ENCODE data around the gene PLEKHA1. TPM values are rescaled to one million over a fixed set of nuclear protein-coding genes. Genes with fewer than 3 reads are reported as not detected.

The PLEKHA1 gene
- total RNA-seq, 2 donors from 2014 or later = 14.2 to 26.5 TPM

DNA sequence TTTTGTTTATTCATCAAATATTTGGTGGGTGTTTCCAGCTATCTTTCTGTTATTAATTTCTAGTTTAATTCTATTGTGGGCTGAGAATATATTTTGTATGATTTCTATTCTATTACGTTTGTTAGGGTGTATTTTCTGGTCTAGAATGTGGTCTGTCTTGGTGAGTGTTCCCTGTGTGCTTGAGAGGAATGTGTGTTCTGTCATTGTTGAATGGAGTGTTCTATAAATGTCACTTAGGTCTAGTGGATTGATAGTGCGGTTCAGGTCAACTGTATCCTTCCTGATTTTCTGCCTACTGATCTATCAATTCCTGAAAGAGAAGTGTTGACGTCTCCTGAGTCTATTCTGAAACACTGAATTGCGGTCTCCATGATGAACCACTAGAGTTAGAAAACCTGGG, 95.3 kb downstream of the PLEKHA1 start:
- H3K4me3 ChIP-seq = no peak overlapping the region
- H3K9me3 ChIP-seq = no peaks in the 10 kb centered on the region
- 83 to 94% methylated on average over 4 of the region's 4 CpGs for WGBS, 2 donors
- no peaks in the 10 kb centered on the region for H3K4me1 ChIP-seq
- H3K27ac ChIP-seq = no peak overlapping the region
- no peaks in the 10 kb centered on the region for H3K27me3 ChIP-seq
- ATAC-seq (no peak), DNase-seq (no peak)
- intact Hi-C loops (cut with DNase I) = no loop called here
- TF ChIP-seq POLR2A (IDR thresholded peaks at IDR 0.05) = no peak
- no peaks in the 10 kb centered on the region for H3K36me3 ChIP-seq (replicated peaks in 1 of 2; ENCODE audit: insufficient read depth in 1 of 2, low read depth in 2 of 2)

DNA sequence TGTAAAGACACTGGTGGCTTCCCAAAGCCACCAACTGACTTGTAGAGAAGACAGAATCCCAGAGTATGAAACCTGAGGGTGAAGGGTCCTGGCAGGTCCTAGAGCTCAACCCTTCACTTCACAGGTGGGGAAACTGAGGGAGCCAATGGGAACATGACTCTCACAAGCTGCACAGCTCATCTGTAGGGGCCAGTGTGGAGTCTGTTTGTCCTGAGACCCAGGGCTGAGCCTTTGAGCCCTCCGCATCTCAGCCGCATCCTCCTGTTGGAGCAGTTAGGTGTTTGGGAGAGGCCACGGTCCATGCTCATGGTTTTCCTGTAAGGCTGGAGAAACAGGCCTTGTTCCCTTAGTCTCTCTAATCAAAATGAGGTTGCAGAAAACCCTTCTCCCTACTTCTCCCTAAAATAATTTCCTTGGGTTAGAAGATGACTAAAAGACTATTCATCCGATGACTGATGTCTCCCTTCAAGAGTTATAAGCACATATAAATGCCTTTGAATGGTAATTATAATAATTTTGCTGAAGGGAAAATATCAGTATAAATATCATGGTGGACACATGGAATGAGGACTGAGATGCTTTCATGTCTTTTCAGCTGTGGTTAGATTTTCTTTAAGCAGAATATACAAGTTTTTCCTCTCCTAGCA, 97.1 kb downstream of the PLEKHA1 start:
- ATAC-seq = no peak
- H3K4me1 ChIP-seq = no peaks in the 10 kb centered on the region
- no peak overlapping the region for H3K27ac ChIP-seq

DNA sequence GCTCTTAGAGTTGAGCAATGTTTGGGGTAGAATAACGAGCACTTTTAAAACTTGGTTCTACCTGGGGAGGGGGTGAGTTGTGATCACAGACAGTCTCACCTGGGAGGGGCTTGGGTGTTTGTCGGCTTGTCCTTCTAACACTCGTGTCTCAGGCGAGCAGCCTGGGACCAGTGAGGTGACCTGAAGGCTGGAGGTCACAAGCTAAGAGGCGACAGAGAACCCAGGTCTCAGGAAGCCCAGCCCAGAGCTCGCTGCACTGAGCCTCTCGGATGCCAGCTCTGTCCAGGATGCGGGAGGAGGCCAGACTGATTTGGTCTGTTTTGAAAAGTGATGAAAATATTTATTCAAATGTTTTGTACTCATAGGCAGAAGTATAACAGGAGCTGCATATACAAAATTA, 98.6 kb downstream of the PLEKHA1 start:
- intact Hi-C loops (cut with DNase I) = no loop called here
- Histone ChIP-seq H3K36me3 (replicated peaks in 1 of 2; ENCODE audit: insufficient read depth in 1 of 2, low read depth in 2 of 2) (no peaks in the 10 kb centered on the region), H3K27ac (no peak overlapping the region), H3K27me3 (no peaks in the 10 kb centered on the region), H3K4me3 (no peak overlapping the region), H3K4me1 (no peaks in the 10 kb centered on the region), H3K9me3 (no peaks in the 10 kb centered on the region)
- TF ChIP-seq, protein P1, sequence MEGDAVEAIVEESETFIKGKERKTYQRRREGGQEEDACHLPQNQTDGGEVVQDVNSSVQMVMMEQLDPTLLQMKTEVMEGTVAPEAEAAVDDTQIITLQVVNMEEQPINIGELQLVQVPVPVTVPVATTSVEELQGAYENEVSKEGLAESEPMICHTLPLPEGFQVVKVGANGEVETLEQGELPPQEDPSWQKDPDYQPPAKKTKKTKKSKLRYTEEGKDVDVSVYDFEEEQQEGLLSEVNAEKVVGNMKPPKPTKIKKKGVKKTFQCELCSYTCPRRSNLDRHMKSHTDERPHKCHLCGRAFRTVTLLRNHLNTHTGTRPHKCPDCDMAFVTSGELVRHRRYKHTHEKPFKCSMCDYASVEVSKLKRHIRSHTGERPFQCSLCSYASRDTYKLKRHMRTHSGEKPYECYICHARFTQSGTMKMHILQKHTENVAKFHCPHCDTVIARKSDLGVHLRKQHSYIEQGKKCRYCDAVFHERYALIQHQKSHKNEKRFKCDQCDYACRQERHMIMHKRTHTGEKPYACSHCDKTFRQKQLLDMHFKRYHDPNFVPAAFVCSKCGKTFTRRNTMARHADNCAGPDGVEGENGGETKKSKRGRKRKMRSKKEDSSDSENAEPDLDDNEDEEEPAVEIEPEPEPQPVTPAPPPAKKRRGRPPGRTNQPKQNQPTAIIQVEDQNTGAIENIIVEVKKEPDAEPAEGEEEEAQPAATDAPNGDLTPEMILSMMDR (IDR thresholded peaks at IDR 0.05) = no peak
- no peak for TF ChIP-seq POLR2A (IDR thresholded peaks at IDR 0.05)
- 78 to 88% methylated on average over 8 of the region's 8 CpGs for WGBS, 2 donors
- DNase-seq (no peak), ATAC-seq (no peak)

More for the DNA sequence above, 97.1 kb downstream of the PLEKHA1 start:
- Histone ChIP-seq H3K36me3 (replicated peaks in 1 of 2; ENCODE audit: insufficient read depth in 1 of 2, low read depth in 2 of 2) (no peaks in the 10 kb centered on the region), H3K27me3 (no peaks in the 10 kb centered on the region), H3K4me3 (no peak overlapping the region), H3K9me3 (no peaks in the 10 kb centered on the region)
- WGBS, 2 donors = 96% methylated on average over 1 to 4 of the region's 4 CpGs
- intact Hi-C loops (cut with DNase I) = no loop called here
- TF ChIP-seq, protein P1 (IDR thresholded peaks at IDR 0.05) = no peak
- TF ChIP-seq POLR2A (IDR thresholded peaks at IDR 0.05) = no peak
- no peak for DNase-seq

DNA sequence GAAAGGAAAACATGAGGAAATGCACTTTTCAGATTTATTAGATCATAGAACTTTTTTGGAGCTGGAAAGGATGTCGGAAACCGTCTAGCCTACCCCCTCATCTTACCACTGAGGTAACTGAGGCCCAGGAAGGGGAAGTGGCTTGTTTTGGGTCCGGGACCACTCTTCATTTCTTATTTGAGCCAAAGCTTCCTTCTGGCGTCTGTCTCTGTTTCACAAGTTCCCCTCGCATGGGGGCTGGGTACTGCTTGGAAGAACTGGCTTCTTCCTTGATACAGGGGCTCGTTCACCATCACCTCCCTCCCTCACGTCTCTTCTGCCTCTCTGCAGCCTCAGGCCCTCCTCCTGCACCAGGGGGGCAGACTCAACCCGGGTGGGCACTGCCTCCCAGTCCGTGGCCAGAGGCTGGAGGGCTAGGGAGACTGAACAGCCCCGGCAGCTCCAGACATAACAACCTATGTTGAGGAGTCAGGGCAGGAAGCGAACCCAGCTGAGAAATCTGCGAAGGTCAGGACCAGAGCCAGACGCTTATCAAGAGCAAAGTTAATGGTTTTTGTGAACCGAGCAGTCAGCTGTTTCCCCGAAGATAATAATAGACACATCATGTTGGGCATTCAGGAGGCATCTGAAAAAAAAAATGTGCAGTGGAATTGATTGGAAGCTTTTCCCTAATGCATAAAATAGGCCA, 99.8 kb downstream of the PLEKHA1 start:
- H3K4me3 ChIP-seq = no peak overlapping the region
- H3K27ac ChIP-seq = no peak overlapping the region
- intact Hi-C loops (cut with DNase I) = no loop called here
- H3K36me3 ChIP-seq (replicated peaks in 1 of 2; ENCODE audit: insufficient read depth in 1 of 2, low read depth in 2 of 2) = no peaks in the 10 kb centered on the region
- ATAC-seq (no peak), DNase-seq (no peak)
- H3K27me3 ChIP-seq = no peaks in the 10 kb centered on the region
- no peaks in the 10 kb centered on the region for H3K9me3 ChIP-seq
- 43 to 51% methylated on average over 15 of the region's 15 CpGs for WGBS, 2 donors
- no peaks in the 10 kb centered on the region for H3K4me1 ChIP-seq
- TF ChIP-seq, protein P1 (IDR thresholded peaks at IDR 0.05) = no peak
- no peak for TF ChIP-seq POLR2A (IDR thresholded peaks at IDR 0.05)

DNA sequence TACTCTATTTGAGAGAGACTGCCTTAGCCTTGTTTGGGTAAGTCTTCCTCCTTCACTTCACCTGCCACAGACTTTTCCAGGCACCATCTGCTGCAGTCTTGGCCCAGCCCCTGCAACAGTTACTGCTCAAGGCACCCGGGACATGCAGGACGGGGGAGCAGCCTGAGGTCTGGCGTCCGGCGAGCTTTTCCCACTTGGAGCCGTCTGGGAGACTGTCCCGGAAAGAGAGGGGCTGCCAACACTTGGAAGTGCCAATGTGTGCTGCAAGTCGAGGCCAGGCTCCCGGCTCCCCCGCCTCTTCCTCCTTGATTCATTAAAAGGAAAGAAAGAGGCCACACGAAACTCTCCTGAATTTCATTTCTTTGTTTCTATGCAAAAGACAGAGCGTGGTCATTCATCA, 100.6 kb downstream of the PLEKHA1 start:
- no peak overlapping the region for H3K4me3 ChIP-seq
- intact Hi-C loops (cut with DNase I) = no loop called here
- no peaks in the 10 kb centered on the region for H3K36me3 ChIP-seq (replicated peaks in 1 of 2; ENCODE audit: insufficient read depth in 1 of 2, low read depth in 2 of 2)
- no peaks in the 10 kb centered on the region for H3K9me3 ChIP-seq
- WGBS, 2 donors = 72 to 88% methylated on average over 5 to 12 of the region's 12 CpGs
- no peaks in the 10 kb centered on the region for H3K4me1 ChIP-seq
- H3K27me3 ChIP-seq = no peaks in the 10 kb centered on the region
- TF ChIP-seq, protein P1 (IDR thresholded peaks at IDR 0.05) = no peak
- H3K27ac ChIP-seq = no peak overlapping the region
- ATAC-seq (peak; percentile 56), DNase-seq (peak in 2 of 4 donors; percentile 35)
